ENCODE results near the gene GUCA1A.
"Not testable (repeated sequence)": the region's sequence is repeated elsewhere in the genome, so short reads cannot be mapped to it uniquely, and the experiment has no call there.

GUCA1A gene

DNA sequence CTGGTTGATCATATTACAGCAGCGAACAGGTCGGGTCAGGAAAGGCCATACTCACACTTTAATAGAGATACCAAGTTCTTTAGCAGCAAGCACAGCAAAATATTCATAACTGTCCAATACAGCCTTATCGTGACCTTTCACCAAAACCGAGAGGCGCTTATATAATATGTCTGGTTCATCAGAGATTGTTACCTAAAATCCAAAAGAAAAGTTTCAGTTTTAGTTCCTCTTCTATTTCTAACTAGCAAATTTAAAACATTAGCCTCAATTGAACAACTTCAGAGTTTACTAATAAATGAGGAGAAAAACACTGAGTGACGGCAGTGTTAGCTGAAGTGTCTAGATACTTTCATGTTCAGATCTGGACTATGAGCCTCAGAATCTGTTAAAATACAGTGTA, 38.6 kb downstream of the GUCA1A start:
- DNase-seq = no peak

DNA sequence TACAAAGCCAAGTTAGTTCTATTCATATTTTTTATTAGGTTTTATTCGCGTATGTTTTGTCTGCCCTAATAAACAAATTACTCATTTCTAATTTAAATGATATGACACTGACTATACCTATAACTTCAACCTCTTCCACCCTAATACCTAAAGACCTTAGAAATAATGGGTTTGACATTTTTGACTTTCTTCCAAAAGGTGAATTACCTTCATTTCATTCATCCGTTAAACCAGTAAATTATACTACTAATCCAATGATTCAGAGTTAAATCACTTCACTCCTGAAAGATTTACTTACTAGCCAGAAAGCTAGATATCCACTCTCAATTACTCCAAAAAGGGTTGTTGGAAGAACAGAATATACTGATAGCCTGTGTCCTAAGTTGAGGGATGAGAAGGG, 39.3 kb downstream of the GUCA1A start:
- no peak for DNase-seq

DNA sequence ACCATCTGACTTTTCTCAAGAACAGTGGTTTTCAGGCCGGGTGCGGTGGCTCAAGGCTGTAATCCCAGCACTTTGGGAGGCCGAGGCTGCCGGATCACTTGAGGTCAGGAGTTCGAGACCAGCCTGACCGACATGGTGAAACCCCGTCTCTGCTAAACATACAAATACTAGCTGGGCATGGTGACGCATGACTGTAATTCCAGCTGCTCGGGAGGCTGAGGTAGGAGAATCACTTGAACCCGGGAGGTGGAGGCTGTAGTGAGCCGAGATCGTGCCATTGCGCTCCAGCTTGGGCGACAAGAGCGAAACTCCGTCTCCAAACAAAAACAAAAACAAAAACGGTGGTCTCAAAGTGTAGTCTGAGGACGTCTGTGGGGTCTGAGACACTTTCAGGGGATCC, 43.3 kb downstream of the GUCA1A start:
- DNase-seq = not testable (repeated sequence)

DNA sequence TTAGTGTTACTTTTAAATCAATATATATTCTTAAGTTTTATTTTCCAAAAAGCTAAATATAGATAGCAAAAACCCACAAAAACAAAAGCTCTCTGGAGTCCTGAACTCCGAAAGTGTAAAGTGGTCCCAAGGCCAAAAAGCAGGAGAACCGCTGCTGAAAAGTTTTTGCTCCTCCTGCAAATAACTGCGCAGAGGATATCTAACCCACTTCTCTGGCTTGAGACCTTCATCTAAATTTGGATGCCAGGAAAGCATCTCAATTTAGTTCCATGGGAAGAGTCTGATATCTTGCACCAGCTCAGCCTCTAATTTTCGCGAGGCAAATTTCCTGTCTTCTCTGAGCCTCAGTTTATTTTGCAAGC, 44.0 kb downstream of the GUCA1A start:
- no peak for DNase-seq

DNA sequence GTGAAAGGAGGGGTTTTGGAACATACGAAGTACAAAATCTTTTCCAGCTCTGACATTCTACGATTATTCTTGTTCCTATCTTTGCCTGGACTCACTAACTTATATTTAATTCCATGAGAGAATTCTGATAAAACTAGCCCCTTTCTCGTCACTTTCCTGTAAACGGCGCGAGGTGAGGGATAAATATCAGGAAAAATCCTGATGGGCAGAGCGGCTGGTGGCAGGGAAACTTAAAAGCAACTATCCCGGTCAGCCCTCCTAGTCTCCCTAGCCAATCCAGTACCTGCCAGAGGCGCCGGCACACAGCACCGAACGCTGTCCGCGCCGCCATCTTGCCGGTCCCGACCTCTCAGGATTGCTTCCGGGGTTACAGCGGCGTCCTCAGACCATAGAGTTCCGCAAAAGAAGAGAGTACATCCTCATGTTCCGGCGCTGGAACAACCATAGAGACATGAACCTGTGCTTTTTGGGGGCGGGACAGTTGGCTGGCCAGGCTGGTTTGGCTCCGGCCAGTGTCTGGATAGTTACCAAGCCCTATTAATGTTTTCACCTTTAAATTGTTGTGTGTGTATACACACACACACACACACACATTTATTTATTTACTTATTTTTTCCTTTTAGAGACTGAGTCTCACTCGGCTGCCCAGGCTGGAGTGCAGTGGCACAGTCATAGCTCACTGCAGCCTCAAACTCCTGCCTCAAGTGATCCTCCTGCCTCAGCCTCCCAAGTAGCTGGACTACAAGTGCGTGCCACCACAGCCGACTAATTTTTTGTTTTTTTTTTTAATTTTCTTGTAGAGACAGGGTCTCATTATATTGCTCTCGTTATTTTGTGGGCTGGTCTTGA, 44.6 kb downstream of the GUCA1A start, which contains the start of gene MRPS10:
Gene MRPS10, minus strand, starts transcription at position 343 of the 849 bp plus-strand sequence. Its CDS starts 12 bp downstream, at position 331.
- DNase-seq = peak; percentile 98

DNA sequence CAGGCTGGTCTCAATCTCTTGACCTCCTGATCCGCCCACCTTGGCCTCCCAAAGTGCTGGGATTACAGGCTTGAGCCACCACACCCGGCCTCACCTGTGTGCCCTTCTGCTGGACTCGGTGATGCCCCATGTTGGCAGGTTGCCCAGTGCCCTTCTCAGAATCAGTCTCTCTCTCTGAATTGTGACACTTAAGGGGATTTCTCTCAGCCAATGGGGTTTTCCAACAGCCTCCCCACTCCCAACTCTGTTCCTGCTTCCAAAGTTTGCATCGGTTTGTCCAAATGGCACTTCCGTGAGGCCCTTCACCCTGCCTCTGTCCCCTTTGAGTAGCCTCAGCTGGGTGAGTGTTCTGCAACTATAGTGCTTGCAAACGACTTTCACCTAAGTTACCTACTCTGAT, 47.6 kb downstream of the GUCA1A start:
- no peak for DNase-seq

DNA sequence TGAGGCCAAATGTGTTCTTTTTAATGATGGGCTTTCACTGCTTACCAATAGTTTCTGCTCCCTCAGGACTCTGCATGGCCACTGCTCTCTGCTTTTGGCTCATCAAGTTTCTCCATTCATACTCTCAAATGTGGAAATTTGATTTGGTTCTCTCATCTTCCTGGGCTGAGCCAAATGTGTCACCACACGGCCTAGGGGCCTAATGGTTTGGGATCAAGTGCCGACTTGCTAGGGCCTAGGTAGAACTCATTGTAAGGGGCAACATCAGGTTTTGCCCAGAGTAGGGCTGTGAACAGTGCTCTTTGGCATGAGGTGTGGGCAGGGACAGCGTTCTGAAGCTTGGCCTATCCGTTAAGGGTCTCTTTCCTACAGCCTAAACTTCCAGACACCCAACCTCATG, 48.4 kb downstream of the GUCA1A start:
- DNase-seq = no peak

DNA sequence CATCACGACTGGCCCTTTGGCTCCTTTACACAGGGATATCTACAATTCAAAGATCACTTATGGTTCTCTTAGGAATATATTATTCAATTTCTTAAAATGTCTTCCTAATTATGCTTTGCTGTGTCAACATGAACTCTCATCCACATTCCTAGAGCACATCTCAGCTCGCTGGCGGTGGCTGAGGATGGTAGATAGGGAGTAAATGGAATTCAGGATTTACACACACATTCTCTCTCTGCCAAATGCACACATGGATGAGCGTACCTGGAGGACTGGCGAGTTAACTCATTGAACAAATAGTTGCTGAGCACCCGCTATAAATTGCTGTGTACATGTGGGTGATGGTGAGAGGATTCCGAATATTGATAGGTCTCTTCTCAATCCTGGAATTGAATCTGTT, 49.3 kb downstream of the GUCA1A start:
- DNase-seq = no peak

DNA sequence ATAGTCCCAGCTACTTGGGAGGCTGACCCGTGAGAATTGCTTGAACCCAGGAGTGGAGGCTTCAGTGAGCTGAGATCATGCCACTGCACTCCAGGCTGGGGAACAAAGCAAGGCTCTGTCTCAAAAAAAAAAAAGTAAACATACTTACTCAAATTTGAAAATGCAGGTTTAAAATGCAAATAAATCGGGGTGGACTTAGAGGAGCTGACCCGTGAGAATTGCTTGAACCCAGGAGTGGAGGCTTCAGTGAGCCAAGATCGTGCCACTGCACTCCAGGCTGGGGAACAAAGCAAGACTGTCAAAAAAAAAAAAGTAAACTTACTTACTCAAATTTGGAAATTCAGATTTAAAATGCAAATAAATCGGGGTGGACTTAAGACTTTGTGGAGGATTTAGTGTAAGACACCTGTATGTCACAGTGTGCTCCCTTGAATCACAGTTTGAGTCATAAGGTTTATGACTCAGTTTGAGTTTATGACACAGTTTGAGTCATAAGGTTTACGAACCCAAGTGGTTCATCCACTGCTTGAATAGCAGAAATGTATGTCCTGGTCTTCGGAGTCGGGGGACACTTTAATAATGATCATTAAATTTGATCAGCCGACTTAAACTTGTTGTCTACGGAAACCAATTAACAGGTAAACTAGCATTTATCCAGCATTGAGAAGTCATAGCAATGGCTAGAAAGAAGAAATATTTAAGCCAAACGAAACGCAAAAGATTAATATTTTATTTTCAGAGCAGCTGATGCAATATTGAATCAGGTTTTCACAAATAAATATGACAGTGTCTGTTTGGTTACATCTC, 51.3 kb downstream of the GUCA1A start:
- no peak for DNase-seq

DNA sequence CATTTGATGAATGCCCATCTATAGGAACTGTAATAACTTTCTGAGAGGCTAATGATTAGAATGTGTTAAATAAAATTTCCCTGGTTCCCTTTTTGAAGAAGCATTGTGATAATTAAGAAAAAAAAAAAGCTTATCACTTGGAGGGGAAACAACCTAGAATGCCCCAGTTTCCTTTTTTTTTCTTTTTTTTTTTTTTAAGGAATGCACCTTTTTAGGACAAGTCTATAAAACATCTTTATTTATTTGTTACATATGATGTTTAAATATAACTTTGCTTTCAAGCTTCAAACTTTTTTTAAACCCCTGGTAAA, 51.8 kb downstream of the GUCA1A start:
- DNase-seq = no peak

DNA sequence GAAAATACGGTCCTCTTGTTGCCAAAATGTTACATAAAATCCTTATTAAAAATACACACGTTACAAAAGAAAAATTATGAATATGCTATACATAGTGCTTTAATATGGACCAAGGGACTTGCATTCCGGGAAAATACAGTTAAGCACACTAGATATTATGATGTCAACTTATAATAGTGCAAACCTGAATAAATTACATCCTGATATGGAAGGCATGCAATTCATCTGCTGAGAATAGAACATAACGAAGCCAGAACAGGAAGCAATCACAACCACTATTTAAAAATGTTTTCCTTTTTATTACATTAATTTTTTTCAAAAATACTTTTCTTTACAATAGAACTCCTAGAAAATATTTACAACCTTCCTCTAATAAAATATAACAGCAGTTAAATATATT, 52.3 kb downstream of the GUCA1A start:
- no peak for DNase-seq

DNA sequence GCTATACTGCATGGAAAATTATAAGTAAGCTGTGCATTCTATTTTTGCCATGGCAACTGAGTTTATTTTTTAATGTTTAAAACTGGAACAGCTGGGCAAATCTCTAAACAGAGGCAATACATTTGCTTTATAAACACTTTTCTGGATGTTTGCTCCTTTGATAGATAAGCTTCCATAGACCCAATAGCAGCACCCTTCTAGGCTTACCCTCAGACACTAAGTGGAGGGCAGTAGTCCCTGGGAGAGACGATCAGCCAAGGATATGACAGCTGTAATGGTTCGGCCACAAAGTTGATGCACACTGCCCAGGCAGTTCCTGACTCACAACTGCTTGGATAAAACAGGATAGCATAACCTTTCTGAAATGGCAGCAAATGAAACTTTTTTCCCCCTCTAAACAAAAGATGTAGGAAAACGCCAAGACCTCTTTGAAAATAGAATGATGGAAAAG, 53.0 kb downstream of the GUCA1A start:
- DNase-seq = no peak

DNA sequence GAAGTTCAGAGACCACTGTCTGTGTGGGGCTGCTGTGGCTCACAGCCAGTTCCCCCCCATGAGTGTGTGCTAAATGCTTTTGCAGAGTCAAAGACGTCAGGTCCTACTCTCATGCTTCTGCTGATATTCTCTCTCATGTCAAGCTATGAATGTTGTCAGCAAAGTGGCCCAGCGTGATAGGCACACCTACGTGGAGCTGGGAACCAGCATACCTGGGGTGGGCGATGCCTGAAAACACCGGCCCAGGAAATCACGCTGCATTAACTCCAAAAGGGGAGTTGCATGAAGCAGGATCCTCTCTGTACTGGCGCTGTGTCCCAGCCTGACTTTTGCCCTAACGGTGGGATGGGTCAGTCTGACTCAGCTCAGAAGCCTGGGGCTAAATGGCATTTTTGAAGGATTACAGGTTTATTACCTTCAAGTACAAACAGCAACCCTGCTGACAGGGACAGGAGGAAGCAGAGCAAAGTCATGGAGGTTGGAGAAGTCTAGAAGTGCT, 53.5 kb downstream of the GUCA1A start:
- DNase-seq = no peak

DNA sequence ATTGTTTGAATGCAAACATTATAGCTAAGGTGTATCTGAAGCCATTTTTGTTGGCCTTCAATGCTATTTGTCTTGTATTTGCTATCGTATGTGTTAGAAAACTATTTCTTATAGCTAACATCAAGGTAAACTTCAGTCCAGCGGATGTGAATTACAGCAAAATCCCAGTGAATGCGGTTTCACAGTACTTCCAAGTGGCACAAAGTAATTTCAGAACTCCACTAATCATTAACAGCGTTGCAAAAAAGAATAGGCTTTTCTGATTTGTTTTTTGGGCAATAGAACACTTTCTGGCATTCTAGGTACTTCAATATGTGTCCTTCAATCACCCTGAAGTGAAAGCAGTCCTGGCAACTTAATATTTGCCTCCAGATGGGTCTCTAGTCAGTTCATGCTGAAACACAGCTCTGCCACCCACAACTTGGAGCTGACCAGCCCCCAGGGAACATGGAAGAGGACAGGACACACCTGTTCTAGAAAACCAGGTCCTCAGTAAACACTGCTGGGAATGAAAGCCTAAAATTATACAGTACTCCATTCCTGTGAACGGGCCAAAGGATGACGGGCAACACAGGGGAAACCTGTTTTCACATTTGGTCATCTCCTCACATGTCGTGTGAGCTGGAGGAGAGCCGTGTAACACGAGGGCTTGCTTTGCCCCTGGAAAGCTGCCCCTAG, 54.1 kb downstream of the GUCA1A start:
- DNase-seq = no peak

DNA sequence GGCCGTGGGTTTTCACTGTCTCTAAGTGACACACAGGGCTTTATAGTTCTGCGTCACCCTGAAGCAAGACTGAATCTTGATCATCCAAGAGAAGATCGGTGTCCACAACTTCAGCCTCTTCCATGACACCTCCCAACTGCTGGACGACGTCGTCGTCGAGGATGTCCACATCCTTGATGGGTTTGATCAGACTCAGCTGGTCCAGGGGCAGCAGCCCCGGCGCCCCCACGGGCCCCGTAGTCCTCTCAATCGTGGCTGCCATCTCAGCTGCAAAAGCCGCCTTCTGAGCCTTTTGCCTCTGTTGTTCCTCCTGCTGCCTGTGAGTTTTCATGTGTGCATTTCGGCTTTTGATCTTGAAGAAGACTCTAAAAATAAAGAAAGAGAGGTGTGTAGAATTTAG, 55.1 kb downstream of the GUCA1A start:
- DNase-seq = no peak

Data from NCI-H82 (cell line).